H7 (cell line): ENCODE data around the gene HSD11B2. TPM values are rescaled to one million over a fixed set of nuclear protein-coding genes. Genes with fewer than 3 reads are reported as not detected.

ENCODE experiments used
- DNase-seq: peaks from one replicate; pipeline ENCODE4 v3.0.0; 2012
- H3K27me3 ChIP-seq: 2 replicates; pipeline ENCODE4 v1.6.0; 2011; ENCODE audit warnings: mild to moderate bottlenecking, low read length; ENCODE audit not compliant: control insufficient read depth, insufficient read depth
- H3K36me3 ChIP-seq: replicated peaks from 2 replicates; pipeline ENCODE4 v1.5.1; 2011; ENCODE audit warnings: low read length; ENCODE audit not compliant: control insufficient read depth, insufficient read depth
- H3K4me3 ChIP-seq: 2 replicates; pipeline ENCODE4 v1.5.1; 2011; ENCODE audit warnings: low read depth, mild to moderate bottlenecking, control low read depth, low read length, moderate library complexity; ENCODE audit not compliant: insufficient read depth
- total RNA-seq: library from RNA; depleted of rRNA; stranded (reverse); fragments of >200 nt; shearing (Covaris generic); gene quantifications from 2 replicates; pipeline ENCODE4 v1.2.3, GENCODE V29; 2014

The HSD11B2 gene
- total RNA-seq, 1 experiment from 2014 or later: 25.1 TPM

- H3K4me3 ChIP-seq: peak overlapping the region; percentile 31
- H3K36me3 ChIP-seq: no peaks in the 10 kb centered on the region
- DNase-seq: peak; percentile 80
- H3K27me3 ChIP-seq: peaks cover 41% of the 10 kb centered on the region
These were observed 37.1 kb upstream of the HSD11B2 start for GRCh38 chr16:67393788-67394154.

DNA sequence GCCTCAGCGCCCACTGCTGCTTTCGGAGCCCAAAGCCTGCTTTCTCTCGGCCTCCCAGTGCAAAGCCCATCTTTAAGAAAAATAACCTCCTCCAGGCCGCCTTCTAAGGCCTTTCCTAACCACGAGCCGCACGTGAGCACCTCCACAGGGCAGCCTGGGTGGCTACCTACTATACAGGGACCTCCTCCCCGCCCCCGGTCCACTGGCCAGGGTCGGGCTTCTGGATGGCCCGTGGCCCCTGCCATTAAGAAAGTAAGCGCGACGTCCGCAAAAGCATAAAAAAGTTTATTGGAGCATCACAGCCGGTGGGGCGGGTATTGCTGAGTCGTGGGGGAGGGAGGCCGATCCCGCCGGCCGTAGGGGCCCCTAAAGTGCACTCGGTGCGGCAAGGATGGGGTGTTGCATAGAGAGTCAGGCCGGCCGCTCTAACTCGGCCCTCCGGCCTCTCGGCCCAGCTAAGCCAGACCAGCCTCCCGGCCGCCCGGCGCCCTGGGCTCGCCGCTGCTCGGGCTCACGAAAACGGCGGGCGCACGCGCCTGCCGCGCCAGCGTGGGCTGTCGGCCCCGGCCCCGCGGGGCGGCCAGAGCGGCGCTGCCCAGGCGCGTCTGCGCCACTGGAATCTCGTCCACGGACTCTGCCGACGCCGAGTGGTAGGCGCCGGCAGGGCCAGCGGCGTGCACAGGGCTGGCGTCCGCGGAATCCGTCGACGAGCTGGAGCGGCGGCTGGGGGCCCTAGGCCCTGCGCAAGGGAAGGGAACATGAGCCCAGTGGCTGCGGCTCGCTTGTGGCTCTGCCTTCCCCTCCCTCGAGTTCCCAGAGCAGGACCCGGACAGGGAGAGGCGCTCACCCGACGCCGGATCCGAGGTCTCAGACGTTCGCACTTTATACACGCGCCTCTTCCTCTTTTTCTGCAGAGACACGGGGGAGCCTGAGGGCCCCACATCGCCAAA, 36.5 kb upstream of the HSD11B2 start:
- DNase-seq: peak; percentile 84
- no peaks in the 10 kb centered on the region for H3K36me3 ChIP-seq
- H3K4me3 ChIP-seq: peak overlapping the region; percentile 31; the same call in 1 of the 2 replicates
- H3K27me3 ChIP-seq: peaks cover 43% of the 10 kb centered on the region

GRCh38 chr16:67395105-67395457, 35.8 kb upstream of the HSD11B2 start:
- Histone ChIP-seq H3K27me3 (peaks cover 43% of the 10 kb centered on the region), H3K36me3 (no peaks in the 10 kb centered on the region), H3K4me3 (no peak overlapping the region; the same call in 1 of the 2 replicates)
- no peak for DNase-seq

DNA sequence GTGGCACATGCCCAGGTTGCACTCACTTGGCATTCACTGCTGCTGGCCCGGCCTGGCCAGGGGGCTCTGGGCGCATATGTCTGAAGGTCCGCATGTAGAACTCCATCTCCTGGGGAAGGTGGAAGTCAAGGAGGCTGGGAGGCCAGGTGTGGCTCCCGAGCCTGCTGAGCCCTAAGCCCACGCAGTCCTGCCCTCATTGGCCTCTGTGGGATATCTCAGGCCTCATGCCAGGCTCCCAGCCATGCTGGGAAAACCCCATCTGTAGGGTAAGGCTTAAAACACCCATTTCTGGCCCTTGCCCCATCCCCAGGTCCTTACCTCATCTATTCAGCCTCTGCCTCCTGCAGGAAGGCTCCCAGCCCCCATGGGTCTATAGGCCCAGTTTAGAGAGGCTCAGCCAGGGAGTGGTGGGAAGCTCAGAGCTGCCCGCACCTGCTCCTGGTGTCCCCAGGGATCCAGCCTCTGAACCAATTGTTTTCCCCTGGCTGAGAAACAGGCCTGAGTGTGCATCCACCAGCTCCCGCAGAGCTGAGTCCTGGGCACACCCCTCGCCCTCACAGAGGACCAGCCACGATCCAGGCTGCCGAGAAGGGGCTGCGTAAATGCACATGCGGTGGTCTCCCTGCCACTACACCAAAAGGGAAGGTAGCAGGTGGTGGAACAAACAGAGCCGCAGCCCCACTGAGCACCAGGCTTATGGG, 35.3 kb upstream of the HSD11B2 start:
- H3K36me3 ChIP-seq: no peaks in the 10 kb centered on the region
- DNase-seq: peak; percentile 71
- H3K4me3 ChIP-seq: no peak overlapping the region
- H3K27me3 ChIP-seq: peaks cover 43% of the 10 kb centered on the region

- Histone ChIP-seq H3K36me3 (no peaks in the 10 kb centered on the region), H3K4me3 (no peak overlapping the region), H3K27me3 (peaks cover 41% of the 10 kb centered on the region)
- DNase-seq: peak; percentile 97
These were observed 34.5 kb upstream of the HSD11B2 start for GRCh38 chr16:67396159-67397035.

DNA sequence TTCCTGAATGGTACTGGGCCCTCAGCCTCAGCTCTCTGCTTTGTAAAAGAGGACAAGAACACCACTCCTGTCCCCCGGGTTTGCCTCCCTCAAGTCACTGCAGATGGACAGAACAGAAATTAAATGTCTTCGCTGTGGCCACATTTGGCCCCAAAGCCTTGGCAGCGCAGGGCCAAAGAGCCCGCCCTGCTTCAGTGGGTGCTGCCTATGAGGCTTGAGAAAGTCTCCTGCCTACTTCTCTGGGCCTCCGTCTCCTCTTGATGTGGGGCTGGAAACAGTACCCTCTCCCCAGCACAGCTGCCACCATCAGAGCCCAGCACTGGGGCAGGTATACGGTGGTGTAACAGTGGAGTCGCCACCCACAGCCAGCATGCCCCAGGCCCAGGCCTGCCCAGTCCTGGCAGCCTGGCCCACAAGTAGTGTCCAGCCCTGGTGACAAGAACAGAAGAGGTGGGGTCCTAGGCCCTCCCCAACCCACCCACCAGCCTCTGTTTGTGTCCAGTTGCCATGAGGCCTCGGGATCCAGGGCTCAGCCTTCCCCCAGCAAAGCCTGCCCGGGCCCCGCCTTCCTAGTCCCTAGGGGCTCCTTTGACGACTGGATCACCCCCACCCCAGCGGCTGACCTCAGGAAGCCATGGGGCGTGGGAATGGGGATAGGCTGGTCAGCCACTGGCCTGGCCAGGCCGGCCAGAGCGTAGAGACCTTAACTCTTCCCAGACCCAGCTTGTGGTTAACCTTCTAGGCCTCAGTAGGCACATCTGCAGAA, 33.7 kb upstream of the HSD11B2 start:
- DNase-seq: peak; percentile 53
- Histone ChIP-seq H3K27me3 (peaks cover 38% of the 10 kb centered on the region), H3K4me3 (no peak overlapping the region), H3K36me3 (no peaks in the 10 kb centered on the region)

DNA sequence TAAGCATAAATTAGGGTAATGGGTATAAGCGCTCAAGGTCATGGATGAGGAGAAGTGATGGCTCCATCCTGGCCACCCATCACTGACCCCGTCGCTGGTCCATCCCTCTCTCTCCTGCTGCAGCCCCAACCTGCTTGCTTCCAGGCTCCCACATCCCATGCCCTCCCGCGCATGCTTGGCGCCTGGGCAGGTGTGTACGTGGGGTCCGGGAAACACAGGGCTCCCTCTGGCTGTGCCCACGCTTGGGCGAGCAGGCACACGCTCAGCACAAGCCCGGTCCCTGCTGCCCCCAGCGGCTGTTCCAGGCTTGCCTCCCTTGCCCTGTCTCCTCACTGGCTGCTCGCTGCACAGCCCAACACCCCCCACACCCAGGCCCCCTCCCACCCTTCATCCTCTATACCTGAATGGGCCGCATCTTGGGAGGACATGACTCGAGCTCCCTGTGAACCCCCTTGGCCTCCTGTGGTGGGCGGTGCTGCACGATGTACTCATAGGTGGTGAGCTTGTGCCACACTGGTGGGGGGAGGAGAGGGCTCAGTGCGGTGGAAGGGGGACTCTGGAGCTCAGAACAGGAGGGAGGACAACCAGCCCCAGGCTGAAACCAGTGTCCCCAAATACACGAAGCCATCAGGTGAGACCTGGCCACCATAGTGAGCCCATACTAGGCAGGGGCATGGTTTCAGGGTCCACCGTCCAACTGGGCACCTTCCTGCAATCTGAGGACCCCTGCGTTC, 32.9 kb upstream of the HSD11B2 start:
- Histone ChIP-seq H3K27me3 (peaks cover 34% of the 10 kb centered on the region), H3K36me3 (no peaks in the 10 kb centered on the region), H3K4me3 (no peak overlapping the region)
- peak; percentile 59 for DNase-seq

DNA sequence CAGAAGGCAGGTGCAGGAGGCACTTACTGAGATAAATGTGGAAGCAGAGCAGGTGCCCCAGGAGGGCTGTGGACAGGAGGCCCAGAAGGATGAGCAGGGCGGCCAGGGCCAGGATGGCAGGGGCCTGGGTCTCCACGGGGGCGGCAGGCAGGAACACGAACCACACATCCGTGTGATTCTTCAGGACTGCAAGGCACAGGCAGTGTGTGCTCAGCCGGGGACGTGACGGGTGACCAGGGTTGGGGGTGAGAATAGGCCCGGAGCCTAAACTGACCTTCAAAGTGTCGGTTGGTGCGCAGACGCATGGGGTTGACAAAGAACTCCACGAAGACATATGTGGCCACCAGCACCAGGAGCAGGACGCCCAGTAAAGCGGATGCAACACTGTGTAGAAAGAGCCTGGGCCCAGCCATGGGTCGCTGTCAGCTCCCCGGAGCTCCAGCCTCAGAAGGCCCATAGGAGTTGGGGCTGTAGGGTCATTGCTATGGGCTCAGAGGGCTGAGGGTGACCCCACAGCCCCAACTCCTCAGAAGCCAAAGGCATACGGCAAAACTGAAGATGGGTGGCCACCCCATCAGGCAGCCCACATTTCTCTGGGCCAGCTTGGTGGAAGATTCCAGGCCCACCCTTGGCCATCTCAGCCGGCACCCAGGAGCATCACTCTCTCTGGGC, 32.2 kb upstream of the HSD11B2 start:
- H3K27me3 ChIP-seq: peaks cover 27% of the 10 kb centered on the region
- DNase-seq: peak; percentile 38
- H3K4me3 ChIP-seq: no peak overlapping the region
- H3K36me3 ChIP-seq: no peaks in the 10 kb centered on the region

DNA sequence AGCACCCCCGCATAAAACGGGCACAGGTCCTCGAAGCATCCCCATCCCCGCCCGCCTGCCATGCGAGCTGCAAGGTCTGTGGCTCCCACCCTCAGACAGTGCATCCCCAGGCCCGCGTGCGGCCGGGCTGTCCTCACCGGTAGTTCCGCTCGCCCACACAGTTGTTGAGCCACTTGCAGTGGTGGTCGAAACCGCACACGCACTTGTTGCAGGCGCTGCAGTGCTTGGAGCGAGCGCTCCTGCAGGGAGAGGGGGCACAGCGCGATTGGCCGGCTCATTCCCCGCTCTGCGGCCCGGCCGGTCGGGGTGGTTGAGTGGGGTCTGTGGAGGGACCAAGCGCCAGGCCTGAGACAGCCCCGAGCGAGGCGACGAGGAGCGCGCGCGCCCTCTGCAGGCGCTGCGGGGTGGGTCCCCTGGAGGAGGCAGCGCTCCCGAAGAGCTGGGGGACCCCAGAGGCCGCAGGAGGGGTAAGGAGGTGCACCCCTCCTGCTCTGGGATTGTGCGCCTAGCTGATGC, 31.6 kb upstream of the HSD11B2 start:
- peak; percentile 98 for DNase-seq
- no peaks in the 10 kb centered on the region for H3K36me3 ChIP-seq
- peaks cover 21% of the 10 kb centered on the region for H3K27me3 ChIP-seq
- H3K4me3 ChIP-seq: no peak overlapping the region

GRCh38 chr16:67399749-67400704, 30.9 kb upstream of the HSD11B2 start:
- Histone ChIP-seq H3K4me3 (no peak overlapping the region), H3K27me3 (peaks cover 14% of the 10 kb centered on the region), H3K36me3 (no peaks in the 10 kb centered on the region)
- peak; percentile 69 for DNase-seq

DNA sequence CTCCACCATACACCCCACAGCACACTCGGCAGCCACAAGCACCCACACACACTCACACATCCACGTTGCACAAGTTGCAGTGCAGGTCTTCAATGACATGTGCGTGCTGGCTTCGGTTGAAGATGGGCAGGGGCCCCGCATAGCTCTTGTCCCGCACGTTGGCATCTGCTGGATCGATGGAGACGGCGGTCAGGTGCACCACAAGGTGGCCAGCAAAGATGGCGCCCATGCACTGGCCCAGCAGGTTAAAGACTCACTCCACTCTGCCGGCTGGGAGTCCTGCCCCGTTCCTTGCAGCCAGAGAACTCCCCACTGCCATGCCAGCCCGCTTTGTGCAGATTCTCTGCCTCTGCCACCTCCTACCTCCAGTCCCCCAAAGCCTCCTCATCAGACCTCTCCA, 30.0 kb upstream of the HSD11B2 start:
- DNase-seq: peak; percentile 42
- no peaks in the 10 kb centered on the region for H3K36me3 ChIP-seq

GRCh38 chr16:67403976-67404555, 26.9 kb upstream of the HSD11B2 start:
- Histone ChIP-seq H3K27me3 (peaks cover 2% of the 10 kb centered on the region), H3K36me3 (no peaks in the 10 kb centered on the region), H3K4me3 (no peak overlapping the region)
- peak; percentile 47 for DNase-seq

More for the DNA sequence above, 30.0 kb upstream of the HSD11B2 start:
- Histone ChIP-seq H3K4me3 (no peak overlapping the region), H3K27me3 (peaks cover 5% of the 10 kb centered on the region)
